Keratinocyte (primary cell): ENCODE results near the gene ASAP3.

Experiments
- EZH2 ChIP-seq: IDR thresholded peaks from one replicate; pipeline ENCODE4 v1.6.1; 2012; ENCODE audit warnings: inconsistent platforms, mild to moderate bottlenecking, low read length, moderate library complexity
- TF ChIP-seq, protein P1 (sequence below), 3 experiments: IDR thresholded peaks in 1 of 3; conservative IDR thresholded peaks in 1 of 3; optimal IDR thresholded peaks in 1 of 3; 2 replicates in 2 of 3; 3 replicates in 1 of 3; pipeline versions ENCODE3 to v1.5.1; 2011; ENCODE audit warnings: low read length in 3 of 3, mild to moderate bottlenecking in 3 of 3, moderate library complexity in 2 of 3, control low read depth in 1 of 3, inconsistent platforms in 1 of 3; ENCODE audit not compliant: insufficient read depth in 2 of 3; ENCODE audit errors: extremely low read depth in 1 of 3

DNA sequence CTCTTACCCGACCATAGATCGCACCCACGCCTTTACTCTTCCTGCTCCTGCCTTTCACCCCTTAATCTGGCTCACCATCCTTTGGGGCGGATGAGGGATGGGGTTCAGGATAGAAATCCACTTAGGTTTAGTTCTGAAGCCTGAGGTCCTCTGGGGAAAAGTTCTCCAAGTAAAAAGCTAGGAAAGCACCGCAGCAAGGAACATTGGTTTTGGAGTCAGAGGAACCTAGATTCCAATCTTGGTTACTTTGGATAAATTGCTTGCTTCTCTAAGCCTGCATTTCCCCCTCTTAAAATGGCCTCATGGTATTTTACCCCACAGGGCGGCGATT, 988 bp upstream of the ASAP3 start:
- TF ChIP-seq, protein P1, sequence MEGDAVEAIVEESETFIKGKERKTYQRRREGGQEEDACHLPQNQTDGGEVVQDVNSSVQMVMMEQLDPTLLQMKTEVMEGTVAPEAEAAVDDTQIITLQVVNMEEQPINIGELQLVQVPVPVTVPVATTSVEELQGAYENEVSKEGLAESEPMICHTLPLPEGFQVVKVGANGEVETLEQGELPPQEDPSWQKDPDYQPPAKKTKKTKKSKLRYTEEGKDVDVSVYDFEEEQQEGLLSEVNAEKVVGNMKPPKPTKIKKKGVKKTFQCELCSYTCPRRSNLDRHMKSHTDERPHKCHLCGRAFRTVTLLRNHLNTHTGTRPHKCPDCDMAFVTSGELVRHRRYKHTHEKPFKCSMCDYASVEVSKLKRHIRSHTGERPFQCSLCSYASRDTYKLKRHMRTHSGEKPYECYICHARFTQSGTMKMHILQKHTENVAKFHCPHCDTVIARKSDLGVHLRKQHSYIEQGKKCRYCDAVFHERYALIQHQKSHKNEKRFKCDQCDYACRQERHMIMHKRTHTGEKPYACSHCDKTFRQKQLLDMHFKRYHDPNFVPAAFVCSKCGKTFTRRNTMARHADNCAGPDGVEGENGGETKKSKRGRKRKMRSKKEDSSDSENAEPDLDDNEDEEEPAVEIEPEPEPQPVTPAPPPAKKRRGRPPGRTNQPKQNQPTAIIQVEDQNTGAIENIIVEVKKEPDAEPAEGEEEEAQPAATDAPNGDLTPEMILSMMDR (optimal IDR thresholded peaks at IDR 0.05 in 1 of 3, IDR thresholded peaks at IDR 0.05 in 1 of 3, conservative IDR thresholded peaks at IDR 0.05 in 1 of 3; ENCODE audit: extremely low read depth in 1 of 3, insufficient read depth in 2 of 3, low read length in 3 of 3), result no peak
- no peak for TF ChIP-seq EZH2
